NCI-H128 (cell line): ENCODE results near the gene CAVIN3.

Source experiments
- DNase-seq: peaks from one replicate; lab custom pipeline; 2025; ENCODE audit not compliant: unreplicated experiment; lab: John Stamatoyannopoulos, UW

The CAVIN3 gene

GRCh38 chr11:6320411-6321155 lies at the start of gene CAVIN3:
Gene CAVIN3 (minus strand): TSS chr11:6320501. CDS start chr11:6320476, 25 bp downstream.
- DNase-seq, result no peak

DNA sequence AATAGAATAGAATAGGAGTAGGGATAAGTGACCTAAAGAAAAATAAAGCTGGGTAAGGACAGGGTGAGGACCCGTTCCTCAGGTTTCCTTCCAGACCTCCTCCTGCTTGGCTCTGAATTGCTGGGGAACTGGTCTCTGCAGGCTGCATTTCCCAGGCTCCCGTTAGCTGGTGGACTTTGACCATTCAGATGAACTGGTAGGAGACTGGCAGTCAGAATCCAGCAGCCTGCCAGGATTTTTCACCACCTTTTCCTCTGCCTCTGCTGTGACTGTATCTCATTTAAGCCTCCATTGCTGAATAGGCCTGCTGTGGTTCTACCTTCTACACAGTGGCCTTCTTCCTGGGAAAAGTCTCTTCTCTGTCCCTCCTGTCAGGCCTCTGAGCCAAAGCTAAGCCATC lies 45.4 kb upstream of the CAVIN3 start:
- DNase-seq, result no peak

- DNase-seq, result peak; percentile 18
Measured at GRCh38 chr11:6362873-6363678, 42.8 kb upstream of the CAVIN3 start.

- DNase-seq, result no peak
Measured at GRCh38 chr11:6362185-6362872, 42.0 kb upstream of the CAVIN3 start.

DNA sequence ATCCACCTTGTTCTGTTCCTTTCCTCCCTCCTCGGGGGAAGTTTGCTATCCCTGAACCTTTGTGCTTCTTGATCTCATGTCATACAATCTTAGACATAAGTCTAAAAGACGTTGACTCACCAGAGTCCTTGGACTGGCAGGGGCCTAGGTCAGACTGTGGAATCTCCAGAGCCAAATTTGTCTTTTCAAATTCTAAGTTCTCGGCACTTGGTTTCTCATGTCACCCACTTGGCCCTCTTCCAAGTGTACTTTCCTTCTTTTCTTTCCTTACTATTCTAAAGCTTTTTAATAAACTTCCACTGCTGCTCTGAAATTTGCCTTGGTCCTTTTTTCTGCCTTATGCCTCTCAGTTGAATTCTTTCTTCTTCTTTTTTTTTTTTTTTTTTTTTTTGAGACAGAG lies 39.9 kb upstream of the CAVIN3 start:
- DNase-seq, result no peak

DNA sequence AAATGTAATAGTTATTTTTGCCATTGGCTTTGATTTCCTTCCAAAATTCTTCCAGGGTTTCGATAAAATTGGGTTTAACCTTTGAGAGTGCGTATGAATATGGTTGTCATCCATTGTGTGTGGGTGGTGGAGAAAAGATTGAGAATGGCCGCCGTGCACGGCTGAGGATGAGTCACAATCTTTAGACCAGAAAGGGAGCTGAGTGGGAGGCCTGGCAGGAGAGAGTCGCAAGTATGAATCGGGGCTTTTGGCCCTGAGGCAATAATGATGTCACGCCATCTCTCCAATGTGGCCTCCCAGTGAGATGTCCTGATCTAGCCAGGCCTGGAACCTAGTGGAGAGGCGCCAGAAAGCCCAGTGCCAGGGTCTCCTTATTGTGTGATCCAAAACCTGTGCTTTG lies 36.9 kb upstream of the CAVIN3 start:
- DNase-seq, result no peak

DNA sequence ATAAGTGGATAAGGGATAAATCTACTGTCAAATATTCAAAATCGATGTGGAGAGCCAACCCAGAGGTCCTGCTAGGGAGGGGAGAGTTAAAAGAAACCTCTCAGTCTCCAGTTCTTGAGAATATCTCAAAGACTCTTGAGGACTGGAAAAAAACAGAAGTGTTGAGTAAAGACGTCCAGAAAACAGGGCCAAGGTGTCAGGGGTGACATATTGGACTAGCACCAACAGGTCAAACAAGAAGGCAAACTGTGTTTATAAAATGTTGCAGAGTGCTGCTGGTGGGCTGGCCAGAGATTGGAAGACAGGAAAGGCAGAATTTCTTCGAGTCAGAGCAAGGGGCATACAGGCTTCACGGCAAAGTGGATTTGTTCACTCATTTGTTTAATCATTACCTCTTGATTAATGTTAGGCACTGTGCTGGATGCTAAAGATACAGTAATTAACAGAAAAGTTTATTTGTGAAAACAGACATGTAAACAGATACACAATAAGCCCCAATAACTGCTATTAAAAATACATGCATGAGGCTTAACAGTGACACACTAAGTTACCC lies 36.3 kb upstream of the CAVIN3 start:
- DNase-seq, result no peak

GRCh38 chr11:6354651-6355485 lies 34.6 kb upstream of the CAVIN3 start:
- DNase-seq, result no peak

DNA sequence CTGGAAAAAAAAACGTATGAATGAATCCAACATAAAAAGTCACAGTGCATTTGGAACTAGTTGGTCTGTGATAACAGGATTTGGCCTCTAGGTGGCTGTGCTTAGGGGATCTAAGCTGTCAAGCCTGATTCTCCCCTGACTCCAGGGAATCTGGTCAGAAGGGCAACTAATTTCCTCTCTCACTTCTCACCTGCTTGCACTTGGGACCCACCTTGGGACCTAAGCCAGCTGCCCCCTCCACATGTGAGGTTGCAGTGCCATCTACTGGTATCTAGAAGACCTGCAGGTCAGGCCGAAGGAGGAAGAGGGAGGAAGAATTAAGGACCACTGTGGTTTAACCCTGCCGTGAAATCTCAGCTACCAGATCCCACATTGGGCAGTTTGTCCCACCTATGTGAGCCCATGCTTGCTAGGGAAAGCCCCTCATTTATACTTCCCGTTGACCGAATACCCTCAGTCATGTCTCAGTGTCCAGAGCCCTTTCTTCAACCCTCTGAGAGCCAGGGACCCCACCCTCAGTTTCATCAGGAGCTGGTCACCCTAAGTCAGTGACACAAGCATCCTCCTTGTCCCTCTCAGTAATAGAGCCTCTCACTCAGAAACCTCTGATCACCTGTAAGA lies 33.2 kb upstream of the CAVIN3 start:
- DNase-seq, result peak; percentile 54

DNA sequence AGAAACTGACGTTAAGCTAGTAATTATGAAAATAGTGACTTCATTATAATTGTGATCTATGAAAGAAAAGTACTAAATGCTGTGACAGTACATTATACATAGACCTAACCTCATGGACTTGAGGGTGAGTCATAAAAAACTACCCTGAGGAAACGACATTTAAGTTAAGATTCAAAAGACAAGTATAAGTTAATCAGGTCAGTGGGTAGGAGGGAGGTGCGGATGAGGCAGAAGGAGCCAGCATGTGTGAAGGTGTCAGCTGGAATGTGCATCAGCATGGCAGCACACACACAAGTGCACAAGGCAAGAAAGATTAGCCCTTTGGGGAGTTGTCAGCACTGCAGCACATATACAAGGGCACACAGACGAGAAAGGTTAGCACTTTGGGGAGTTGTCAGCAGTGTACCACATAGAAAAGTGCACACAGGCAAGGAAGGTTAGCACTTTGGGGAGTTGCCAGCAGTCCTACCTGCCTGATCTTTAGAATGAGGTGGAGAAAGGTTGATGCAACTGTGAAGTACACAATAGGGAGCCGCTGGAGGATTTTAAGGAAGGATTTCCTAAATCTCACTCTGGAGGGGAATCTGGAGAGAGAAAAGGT lies 31.6 kb upstream of the CAVIN3 start:
- no peak for DNase-seq

GRCh38 chr11:6350486-6350885 lies 30.2 kb upstream of the CAVIN3 start:
- DNase-seq, result no peak

GRCh38 chr11:6350043-6350442 lies 29.7 kb upstream of the CAVIN3 start:
- DNase-seq, result no peak

GRCh38 chr11:6345366-6345765 lies 25.1 kb upstream of the CAVIN3 start:
- no peak for DNase-seq

DNA sequence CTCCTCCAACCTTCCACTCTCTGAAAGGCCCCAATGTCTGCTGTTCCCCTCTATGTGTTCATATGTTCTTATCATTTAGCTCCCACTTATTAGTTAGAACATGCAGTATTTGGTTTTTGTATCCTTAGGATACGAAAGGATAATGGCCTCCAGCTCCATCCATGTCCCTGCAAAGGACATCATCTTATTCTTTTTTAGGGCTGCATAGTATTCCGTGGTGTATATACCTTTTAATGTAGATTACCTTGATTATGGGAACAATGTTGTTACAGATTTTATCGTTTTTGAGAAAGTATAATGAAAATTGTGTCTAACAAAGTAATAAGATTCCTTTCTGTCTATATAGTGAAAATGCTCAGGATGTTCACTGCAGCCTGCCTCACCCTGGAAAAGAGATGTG lies 16.0 kb upstream of the CAVIN3 start:
- no peak for DNase-seq

GRCh38 chr11:6334806-6335205 lies 14.5 kb upstream of the CAVIN3 start:
- no peak for DNase-seq

DNA sequence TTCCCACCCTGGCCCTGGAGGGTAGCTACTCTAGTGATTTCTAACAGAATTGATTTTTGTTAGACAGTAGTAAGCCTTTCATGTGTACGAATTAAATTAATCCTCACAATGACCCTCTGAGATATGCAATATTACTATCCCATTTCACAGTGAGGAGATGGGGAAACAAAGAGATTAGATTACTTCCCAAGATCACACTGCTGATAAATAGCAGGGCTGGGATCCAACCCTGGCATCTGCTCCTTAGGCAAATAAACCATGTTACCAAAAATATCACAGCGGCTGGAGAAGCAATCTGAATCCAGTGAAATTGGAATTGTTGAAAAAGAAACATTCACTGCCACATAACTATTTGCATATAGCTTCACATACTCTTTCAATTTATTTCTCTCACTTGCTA lies 12.8 kb upstream of the CAVIN3 start:
- no peak for DNase-seq

- DNase-seq, result no peak
Measured at GRCh38 chr11:6332066-6332465, 11.8 kb upstream of the CAVIN3 start.

DNA sequence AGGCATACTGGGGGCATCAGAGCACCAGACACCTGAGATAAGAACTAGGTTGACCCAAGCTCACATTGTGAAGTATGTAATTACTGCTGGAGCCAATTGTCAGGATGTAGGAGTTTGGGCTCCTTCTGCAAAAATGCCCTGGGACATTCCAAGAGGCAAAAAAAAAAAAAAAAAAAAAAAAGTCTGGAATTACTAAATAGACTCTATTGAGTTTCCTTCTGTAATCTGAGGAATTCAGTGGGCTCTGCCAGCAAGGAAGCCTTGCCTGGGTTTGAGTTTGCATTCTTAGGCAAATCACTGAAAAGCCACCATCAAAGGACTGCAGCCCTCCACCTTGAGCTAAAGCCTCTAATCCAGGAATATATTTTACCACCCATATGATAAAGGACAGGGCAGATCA lies 8.0 kb upstream of the CAVIN3 start:
- DNase-seq, result no peak

- no peak for DNase-seq
Measured at GRCh38 chr11:6327806-6328205, 7.5 kb upstream of the CAVIN3 start.

- no peak for DNase-seq
Measured at GRCh38 chr11:6326985-6327384, 6.7 kb upstream of the CAVIN3 start.
